Stimulated activated CD4-positive, alpha-beta T cell treated with anti-CD3 and anti-CD28 coated beads, Interleukin-1b, Interleukin-23, amount 100 ng/mL, for 48 hours (primary cell): ENCODE data around the gene HEPH.
"Not testable (repeated sequence)": the region's sequence is repeated elsewhere in the genome, so short reads cannot be mapped to it uniquely, and the experiment has no call there.

Source experiments
- DNase-seq: peaks from one replicate; pipeline ENCODE4 v3.0.0-alpha.2; 2020

Gene HEPH

DNA sequence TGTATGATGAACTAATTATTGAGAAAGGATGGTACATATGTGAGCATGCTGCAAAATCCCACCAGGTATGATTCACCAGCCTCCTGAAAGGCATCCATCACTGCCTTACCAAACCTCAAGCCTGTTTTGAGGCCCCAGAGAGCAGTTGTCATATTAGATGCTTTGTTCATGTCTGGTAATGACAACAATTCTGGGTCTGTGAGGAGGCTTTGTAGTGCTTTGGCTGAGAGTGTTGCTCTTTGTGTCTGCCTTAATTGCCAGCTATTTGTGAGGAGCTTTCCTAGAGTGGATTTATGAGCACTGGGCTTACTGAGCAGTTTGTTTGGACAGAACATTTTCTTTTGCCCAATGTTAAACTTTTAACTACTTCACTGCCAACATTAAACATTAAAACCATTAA lies 69.2 kb downstream of the HEPH start:
- DNase-seq = no peak

GRCh38 chrX:66233904-66234303 lies 69.9 kb downstream of the HEPH start:
- not testable (repeated sequence) for DNase-seq

GRCh38 chrX:66255359-66255967 lies 91.4 kb downstream of the HEPH start:
- no peak for DNase-seq

DNA sequence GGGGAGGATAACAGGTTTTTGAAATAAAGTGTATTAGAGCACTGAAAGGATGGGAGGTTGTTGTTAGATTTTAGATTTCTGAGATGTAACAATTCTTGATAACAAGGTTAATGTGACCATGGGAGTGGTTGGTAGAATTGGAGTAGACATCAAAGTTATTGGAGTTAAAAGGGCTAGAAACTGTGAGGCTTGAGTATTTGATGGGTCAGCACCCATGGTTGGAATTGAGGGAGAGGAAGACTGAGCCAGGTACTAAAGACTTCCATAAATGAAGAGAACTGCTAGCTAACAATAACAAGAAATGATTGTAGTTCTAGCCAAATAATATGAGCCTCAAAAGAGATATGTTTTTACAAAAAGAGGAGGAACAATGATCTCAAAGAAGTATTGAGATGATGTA lies 98.8 kb downstream of the HEPH start:
- DNase-seq = no peak
